ENCODE measurements around the gene RAPH1. TPM values are rescaled to one million over a fixed set of nuclear protein-coding genes. Genes with fewer than 3 reads are reported as not detected.

RAPH1 gene, protein sequence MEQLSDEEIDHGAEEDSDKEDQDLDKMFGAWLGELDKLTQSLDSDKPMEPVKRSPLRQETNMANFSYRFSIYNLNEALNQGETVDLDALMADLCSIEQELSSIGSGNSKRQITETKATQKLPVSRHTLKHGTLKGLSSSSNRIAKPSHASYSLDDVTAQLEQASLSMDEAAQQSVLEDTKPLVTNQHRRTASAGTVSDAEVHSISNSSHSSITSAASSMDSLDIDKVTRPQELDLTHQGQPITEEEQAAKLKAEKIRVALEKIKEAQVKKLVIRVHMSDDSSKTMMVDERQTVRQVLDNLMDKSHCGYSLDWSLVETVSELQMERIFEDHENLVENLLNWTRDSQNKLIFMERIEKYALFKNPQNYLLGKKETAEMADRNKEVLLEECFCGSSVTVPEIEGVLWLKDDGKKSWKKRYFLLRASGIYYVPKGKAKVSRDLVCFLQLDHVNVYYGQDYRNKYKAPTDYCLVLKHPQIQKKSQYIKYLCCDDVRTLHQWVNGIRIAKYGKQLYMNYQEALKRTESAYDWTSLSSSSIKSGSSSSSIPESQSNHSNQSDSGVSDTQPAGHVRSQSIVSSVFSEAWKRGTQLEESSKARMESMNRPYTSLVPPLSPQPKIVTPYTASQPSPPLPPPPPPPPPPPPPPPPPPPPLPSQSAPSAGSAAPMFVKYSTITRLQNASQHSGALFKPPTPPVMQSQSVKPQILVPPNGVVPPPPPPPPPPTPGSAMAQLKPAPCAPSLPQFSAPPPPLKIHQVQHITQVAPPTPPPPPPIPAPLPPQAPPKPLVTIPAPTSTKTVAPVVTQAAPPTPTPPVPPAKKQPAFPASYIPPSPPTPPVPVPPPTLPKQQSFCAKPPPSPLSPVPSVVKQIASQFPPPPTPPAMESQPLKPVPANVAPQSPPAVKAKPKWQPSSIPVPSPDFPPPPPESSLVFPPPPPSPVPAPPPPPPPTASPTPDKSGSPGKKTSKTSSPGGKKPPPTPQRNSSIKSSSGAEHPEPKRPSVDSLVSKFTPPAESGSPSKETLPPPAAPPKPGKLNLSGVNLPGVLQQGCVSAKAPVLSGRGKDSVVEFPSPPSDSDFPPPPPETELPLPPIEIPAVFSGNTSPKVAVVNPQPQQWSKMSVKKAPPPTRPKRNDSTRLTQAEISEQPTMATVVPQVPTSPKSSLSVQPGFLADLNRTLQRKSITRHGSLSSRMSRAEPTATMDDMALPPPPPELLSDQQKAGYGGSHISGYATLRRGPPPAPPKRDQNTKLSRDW
- 26.7 and 52.6 TPM in 2 replicates for total RNA-seq

DNA sequence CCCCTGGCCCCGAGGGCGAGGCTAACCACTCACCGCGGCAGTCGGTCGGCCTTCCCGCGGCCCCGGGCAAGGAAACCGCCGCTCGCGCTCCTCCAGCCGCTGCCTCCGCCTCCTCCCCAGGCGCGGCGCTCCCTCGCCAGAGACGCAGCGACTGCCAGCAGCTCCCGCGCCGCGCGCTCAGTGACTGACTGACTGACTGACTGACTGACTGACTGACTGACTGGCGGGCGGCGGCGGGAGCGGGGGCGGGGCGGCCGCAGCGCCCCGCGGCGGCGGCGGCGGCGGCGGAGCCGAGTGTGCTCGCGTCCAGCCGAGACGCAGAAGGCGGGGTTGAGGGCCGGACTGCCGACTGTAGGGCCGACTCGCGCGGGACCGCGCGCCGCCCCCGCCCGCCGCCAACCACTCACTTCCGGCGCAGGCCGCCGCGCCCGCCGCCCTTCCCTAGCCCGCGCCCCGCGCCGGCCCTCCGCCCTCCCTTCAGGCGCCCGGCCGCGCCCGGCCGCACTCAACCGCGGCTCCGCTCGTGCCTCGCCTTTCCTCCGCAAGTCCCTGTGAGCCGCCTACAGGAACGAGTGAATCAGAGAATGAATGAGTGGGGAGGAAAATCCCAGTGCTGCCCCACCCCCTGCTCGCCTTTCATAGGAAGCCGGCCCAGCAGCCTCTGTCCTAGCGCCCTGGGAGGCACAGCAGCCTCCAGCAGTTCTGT is at the start of gene RAPH1:
Gene RAPH1, minus strand, starts transcription at position 224 of the 706 bp plus-strand sequence. CDS start 39,948 bp downstream, outside the sequence.

Other genes with a start within 250 kb of the RAPH1 start
- gene ABI2, start 206.9 kb downstream of the RAPH1 start, total RNA-seq: 13.9 and 31.5 TPM in 2 replicates
- under 0.01 TPM in 1 of 2 replicates, not detected in the other for gene CD28, start 171.3 kb upstream of the RAPH1 start, total RNA-seq

Data from bladder microvascular endothelial cell (primary cell).